Measurements from ENCODE around the gene TRAF2. TPM values are rescaled to one million over a fixed set of nuclear protein-coding genes. Genes with fewer than 3 reads are reported as not detected.

Gene TRAF2
- polyA plus RNA-seq, 5 donors = 10.8 to 16.5 (median 13.9) TPM

DNA sequence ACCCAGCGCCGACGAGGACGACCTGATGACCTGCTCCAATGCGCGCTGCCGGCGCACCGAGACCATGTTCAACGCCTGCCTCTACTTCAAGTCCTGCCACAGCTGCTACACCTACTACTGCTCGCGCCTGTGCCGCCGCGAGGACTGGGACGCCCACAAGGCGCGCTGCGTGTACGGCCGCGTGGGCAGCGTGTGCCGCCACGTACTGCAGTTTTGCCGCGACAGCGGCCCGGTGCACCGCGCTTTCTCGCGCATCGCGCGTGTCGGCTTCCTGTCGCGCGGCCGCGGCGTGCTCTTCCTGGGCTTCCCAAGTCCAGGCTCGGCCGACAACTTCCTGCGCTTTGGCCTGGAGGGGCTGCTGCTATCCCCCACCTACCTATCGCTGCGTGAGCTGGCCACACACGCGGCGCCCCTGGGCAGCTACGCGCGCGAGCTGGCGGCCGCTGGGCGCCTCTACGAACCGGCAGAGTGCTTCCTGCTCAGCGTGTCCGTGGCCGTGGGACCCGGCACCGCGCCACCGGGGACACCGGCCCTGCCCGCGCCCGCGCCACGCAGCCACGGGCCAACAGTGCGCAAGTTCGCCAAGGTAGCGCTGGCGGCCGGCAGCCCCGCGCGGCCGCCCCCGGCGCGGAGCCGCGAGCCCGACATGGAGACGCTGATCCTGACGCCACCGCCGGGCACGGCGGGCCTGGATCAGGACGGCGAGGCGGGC lies 39.8 kb upstream of the TRAF2 start:
- no peak for DNase-seq

DNA sequence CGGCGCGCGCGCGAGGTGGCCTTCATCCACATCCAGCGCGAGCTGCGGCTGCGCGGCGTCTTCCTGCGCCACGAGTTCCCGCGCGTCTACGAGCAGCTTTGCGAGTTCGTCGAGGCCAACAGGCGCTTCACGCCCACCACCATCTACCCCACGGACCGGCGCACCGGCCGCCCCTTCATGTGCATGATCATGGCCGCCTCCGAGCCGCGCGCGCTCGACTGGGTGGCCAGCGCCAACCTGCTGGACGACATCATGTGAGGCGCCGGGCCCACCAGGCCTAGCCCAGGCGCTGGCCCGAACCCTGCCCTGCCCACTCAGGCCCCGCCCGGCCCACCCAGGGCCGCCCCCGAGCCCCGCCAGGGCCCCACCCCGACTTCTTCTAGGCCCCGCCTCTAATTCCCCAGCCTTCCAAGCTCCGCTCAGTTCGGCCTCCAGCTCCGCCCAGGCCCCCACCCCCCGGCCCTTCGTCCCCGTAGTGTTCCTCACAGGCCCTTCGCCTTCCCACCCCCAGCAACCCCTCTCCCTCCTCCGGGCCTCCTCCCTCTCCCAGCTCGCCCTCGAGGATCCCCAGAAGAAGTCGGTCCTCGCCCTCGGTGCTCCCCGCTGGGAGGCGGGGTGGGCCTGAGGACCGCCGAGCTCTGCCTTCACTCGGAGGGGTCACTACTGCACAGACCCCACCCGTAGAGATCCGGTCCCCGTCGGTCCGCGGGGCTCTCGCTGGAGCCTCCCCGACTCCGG lies 39.1 kb upstream of the TRAF2 start:
- DNase-seq = no peak

DNA sequence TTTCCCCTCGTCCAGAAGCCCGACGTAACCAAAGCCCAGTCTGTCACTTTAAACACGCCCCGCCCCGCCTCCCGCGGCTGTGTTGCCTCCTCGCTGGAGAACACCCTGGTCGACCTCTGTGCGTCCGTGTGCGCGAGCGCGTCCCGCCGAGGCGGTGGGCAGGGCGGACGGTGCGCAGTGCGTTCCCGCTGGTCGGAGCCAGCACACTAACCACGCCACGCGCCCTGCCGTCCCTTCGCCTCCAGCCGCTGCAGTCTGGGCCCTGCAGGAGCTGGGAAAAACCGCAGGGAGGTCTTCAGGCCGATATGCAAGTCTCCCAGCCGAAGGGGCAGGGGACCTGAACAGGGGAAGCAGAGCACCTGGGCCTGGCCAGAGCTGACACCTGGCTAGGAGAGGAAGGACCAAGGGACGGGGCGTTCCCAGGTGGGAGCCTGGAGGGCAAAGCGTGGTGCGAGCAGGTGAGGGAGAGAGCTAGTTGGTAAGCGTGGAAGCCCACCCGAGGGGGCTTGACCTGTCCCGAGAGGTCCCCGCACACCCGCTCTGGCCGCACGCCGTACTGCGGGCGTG lies 38.4 kb upstream of the TRAF2 start:
- no peak for DNase-seq

DNA sequence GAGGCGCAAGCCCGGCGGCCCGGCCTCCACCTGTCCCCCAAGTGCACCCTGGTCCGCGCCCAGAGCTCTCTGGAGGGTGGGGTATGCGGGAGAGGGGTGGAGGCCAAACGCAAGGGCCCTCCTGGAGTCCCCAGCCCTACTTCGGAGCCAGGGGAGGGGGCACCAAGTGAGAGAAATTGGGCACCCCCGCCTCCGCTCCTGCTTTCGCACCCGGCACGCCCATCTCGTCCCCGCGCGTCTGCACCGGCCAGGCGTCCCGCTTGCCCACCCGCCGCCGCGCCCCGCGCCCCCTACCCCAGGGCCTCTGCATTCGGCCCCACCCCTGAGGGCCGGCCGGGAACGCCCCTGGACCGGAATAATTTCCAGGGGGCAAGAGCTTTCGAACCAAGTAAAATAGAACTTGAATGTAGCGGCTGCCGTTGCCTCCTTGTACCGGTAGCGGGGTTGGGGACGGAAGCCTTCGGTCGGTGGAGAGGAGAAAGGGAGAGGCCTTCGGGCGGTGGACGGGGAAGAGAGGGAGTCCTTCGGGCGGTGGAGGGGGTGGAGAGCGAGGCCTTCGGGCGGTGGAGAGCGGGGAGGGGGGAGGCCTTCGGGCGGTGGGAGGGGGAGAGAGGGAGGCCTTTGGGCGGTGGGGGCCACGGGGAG lies 37.8 kb upstream of the TRAF2 start:
- no peak for DNase-seq

DNA sequence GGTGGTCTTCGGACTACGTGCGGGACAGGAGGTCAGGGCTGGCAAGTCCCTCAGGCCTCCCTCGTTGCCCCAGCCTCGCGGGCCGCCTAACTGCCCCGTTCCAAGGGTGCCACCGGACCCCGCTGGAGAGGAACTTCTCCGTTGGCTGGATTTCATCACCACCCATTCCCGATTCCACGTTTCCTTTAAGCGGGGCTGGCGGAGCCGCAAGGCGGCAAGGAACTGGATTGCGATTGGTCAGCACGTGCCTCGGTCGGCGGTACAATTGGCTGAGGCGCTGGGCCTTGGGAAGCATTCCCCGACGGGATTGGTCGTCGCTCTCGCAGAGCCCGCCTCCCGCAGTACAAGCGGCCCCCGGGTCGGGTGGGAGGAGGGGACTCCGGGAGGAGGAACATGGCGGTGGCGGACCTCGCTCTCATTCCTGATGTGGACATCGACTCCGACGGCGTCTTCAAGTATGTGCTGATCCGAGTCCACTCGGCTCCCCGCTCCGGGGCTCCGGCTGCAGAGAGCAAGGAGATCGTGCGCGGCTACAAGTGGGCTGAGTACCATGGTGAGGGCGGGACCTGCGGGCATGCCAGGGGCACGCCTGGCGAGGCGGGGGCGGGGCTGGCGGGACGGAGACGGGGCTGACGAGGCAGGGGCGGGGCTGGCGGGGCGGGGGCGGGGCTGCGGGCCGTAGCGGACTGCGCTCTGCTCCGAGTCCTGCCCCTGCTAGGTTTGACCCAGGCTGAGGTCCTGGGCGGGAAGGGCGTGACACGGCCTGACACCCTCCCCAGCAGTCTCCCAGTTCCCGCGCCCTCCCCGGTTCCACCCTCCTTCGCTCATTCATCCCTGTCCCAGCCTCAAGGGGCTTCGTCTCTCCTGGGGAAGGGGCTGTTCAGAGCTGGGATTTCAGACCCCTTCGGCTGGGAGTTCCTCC lies 37.0 kb upstream of the TRAF2 start, which contains the start of gene PHPT1:
PHPT1 (plus strand) TSS at position 372 of the 922 bp plus-strand sequence; CDS start at position 394, 22 bp downstream.
- DNase-seq = peak; percentile 99

DNA sequence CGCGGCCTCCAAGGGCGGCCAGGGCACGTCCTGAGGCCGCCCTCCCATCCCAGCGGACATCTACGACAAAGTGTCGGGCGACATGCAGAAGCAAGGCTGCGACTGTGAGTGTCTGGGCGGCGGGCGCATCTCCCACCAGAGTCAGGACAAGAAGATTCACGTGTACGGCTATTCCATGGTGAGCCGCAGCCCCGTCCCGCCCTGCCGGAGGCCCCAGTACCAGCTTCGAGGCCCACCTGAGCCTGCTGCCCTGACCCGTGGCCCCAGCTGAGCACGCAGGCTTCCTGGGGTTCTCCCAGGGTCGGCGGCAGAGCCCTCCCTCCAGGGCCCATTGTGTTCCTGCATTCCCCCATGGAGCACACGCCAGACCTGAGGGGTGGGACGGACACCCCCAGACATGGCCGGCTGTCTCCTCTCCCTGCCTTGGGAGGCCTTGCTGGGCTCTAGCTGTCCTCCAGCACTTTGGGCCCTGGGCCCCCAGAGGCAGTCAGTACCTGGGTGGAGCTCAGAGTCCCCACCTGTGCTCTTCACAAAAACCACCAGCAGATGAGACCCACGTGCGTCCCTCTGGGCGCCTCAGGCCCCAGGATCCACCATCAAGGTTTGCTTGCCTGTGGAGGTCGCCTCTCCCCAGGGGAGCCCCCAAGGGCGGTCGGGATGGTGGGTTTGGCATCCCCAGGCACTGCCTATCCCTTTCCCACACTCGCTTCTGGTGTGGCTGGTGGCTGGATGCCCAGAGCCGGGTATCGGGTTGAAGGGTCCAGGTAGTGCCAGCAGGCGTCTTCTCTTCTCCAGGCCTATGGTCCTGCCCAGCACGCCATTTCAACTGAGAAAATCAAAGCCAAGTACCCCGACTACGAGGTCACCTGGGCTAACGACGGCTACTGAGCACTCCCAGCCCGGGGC lies 36.1 kb upstream of the TRAF2 start:
- DNase-seq = no peak

DNA sequence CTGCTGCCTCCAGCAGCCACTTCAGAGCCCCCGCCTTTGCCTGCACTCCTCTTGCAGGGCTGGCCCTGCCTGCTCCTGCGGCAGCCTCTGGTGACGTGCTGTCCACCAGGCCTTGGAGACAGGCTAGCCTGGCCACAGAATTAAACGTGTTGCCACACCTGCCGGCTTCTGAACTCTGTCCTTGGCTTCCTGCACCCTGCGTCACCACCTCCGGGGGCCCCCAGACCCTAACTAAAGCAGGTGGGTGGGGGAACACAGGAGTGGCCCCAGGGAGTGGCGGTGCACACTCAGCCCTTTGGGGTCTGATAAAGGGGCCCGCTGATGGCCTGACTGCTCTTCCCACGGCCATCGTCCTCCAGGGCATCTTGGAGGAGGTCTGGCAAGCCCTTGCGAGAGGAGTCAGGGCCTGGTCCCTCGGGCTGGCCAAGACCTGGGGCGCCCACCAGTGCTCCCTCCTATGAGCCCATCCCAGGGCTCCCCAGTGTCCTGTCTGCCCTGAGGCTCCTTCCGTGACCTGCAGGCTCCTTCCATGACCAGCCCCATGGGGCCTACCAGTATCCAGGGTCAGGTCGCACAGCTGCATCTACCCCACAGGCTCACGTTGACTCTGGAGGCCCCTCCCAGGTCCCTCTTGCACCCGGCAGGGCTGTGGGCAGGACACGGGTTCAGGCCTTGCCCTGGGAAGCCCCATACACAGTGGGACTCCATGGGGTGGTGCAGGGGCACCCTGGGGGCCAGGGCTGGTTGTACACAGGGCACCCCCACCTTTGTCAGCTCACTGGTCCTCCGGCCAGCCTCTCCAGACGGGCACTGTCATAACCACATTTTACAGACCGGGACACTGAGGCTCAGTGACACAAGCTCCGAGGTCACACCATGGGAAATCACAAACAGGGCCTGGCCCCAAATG lies 35.2 kb upstream of the TRAF2 start:
- DNase-seq = no peak

DNA sequence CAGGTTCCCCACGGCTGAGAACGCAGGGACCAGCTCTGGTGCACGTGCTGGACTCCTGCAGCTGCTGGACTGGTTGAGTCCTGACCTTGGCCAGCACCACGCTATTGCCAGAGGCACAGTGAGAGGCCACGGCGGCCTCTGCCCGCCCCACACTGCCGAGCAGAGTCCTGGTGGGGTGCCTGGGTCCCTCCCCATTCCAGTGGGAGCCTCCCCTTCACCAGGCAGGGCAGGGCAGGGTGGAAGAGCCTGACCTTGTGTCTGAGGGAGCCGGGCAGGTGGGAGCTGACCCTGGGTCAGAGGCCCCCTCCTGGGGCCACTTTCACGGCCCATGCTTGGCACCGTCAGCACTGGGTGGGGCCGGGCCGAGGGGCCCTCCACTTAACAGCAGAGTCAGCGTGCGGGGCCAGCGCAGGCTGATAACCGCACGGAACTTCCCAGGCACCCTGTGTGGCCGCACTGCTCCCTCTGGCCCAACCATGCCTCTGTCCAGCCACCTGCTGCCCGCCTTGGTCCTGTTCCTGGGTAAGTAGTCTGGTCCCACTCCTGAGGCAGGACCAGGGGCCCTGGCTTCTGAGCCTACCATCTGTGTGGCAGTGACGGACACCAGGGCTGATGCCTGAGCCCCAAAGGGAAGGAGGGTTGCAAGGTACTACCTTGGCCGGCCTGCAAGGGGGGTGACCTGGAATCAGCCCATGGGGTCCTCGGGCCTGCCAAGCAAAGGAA lies 34.2 kb upstream of the TRAF2 start, which contains the start of gene MAMDC4:
MAMDC4 (plus strand) TSS at position 406 of the 723 bp plus-strand sequence; CDS start at position 477, 71 bp downstream.
- no peak for DNase-seq

DNA sequence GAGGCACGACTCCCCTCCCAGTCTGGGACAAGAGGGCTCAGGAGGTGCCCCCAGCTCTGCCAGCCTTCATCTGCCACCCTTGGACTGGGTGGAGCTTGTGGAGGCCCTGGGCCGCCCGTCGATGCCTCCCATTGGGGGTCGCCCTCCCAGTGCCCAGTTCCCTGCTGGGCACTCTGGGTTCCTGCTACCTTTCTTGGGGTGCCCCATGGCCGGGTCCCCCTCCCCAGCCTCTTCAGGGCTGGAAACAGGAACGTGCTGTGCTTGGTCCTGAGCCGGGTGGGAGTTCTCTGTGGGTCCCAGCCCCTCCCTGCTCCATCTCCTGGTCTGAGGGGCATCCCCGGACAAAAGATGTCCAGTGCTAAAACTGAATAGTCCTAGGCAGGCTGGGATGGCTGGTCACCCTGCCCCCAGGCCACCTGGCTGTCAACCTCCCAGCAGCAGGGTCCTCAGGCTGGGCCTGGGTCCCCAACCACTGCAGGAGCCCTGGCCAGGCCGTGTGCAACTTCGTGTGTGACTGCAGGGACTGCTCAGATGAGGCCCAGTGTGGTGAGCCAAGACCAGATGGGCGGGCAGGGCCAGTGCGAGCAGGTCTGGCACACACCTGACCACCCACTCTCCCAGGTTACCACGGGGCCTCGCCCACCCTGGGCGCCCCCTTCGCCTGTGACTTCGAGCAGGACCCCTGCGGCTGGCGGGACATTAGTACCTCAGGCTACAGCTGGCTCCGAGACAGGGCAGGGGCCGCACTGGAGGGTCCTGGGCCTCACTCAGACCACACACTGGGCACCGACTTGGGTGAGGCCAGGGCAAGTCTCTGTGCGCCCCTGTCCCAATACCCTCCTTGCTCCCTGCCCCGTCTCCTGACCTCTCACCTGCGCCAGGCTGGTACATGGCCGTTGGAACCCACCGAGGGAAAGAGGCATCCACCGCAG lies 33.4 kb upstream of the TRAF2 start:
- no peak for DNase-seq

DNA sequence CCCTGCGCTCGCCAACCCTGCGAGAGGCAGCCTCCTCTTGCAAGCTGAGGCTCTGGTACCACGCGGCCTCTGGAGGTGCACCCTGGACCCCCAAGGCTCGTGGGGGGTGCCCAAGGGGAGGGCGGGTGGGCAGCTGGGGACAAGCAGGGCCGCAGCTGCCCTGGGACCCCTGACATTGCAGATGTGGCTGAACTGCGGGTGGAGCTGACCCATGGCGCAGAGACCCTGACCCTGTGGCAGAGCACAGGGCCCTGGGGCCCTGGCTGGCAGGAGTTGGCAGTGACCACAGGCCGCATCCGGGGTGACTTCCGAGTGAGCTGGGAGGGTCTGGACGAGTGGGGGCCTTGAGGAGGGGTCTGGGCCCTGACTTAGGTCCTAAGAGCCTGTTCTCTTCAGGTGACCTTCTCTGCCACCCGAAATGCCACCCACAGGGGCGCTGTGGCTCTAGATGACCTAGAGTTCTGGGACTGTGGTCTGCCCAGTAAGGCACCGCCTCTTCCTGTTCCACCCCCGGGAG lies 32.7 kb upstream of the TRAF2 start:
- DNase-seq = no peak

DNA sequence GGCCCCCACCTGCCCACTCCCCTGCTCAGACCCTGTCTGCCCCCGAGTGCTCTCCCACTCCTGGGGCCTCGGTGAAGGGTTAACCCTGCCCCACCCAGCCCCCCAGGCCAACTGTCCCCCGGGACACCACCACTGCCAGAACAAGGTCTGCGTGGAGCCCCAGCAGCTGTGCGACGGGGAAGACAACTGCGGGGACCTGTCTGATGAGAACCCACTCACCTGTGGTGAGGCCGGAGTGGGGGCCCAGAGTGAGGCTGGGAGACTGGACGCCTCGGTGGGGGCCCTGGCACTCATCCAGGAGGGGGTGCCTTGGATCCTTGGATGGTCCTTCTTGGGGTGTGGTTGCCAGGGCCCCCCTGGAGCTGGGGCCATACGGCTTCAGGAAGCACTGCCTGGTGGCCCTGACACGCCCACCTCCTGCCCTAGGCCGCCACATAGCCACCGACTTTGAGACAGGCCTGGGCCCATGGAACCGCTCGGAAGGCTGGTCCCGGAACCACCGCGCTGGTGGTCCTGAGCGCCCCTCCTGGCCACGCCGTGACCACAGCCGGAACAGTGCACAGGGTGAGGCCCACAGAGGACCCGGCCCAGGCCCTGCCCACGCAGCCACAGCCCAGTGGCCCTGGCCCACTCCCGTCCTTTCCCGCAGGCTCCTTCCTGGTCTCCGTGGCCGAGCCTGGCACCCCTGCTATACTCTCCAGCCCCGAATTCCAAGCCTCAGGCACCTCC lies 32.0 kb upstream of the TRAF2 start:
- no peak for DNase-seq

DNA sequence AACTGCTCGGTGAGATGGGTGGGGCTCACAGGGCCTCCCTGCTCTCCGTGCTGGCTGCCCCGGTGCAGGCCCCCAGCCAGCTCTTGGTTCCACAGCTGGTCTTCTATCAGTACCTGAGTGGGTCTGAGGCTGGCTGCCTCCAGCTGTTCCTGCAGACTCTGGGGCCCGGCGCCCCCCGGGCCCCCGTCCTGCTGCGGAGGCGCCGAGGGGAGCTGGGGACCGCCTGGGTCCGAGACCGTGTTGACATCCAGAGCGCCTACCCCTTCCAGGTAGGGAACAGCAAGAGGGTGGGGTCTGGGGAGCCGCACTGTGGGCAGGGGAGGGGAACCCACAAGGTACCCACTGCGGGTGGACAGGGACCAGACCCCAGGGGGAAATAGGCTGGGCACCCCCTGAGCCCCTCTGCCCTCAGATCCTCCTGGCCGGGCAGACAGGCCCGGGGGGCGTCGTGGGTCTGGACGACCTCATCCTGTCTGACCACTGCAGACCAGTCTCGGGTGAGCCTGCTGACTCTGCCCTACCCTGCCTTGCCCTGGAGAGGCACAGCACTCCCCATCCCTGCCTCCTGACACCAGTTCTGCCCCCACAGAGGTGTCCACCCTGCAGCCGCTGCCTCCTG lies 31.4 kb upstream of the TRAF2 start:
- no peak for DNase-seq

DNA sequence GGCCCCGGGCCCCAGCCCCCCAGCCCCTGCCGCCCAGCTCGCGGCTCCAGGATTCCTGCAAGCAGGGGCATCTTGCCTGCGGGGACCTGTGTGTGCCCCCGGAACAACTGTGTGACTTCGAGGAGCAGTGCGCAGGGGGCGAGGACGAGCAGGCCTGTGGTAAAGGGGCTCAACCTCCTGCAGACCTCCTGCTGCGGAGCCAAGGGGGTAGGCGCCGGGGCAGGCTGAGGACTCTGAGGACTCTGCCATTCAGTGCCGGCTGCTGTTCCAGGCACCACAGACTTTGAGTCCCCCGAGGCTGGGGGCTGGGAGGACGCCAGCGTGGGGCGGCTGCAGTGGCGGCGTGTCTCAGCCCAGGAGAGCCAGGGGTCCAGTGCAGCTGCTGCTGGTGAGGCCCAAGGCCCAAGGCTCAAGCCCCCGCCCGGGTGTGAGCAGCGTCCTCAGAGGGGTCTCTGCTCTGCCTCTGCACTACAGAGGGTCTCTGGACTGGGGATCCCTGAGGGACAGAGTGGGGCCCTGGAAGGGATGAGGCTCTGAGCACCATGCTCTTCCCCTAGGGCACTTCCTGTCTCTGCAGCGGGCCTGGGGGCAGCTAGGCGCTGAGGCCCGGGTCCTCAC lies 30.7 kb upstream of the TRAF2 start:
- no peak for DNase-seq

DNA sequence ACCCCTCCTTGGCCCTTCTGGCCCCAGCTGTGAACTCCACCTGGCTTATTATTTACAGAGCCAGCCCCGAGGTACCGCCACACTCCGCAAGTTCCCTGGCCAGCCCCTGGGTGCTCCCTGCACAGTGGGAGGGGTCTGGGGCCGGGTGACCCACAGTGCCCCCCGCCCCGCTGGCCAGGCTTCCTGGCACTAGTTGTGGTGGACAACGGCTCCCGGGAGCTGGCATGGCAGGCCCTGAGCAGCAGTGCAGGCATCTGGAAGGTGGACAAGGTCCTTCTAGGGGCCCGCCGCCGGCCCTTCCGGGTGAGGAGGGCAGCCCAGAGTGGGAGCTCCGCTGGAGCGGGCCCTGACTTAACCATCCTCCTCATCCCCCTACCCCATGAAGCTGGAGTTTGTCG lies 30.2 kb upstream of the TRAF2 start:
- DNase-seq = no peak

DNA sequence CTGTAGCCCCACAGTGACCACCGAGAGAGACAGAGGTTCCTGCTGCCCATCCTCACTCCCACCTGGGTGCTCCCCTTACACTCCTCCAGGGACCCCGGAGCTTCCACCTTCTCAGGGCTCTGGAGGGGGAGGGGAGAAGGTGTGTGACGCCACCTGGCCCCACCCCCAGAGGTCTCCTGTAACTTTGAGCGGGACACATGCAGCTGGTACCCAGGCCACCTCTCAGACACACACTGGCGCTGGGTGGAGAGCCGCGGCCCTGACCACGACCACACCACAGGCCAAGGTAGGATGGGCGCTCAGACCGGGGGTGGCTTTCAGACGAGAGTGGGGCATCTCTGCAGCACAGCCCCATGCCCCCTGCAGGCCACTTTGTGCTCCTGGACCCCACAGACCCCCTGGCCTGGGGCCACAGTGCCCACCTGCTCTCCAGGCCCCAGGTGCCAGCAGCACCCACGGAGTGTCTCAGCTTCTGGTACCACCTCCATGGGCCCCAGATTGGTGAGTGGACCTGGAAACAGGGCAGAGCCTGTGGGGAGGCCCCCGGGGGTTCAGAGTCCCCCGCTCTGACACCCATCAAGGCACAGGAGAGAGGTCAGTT lies 29.7 kb upstream of the TRAF2 start:
- DNase-seq = no peak

Data from right lung (tissue), 5 donors.